ENCODE measurements around the gene NFIC. TPM values are rescaled to one million over a fixed set of nuclear protein-coding genes. Genes with fewer than 3 reads are reported as not detected.

NFIC gene
- total RNA-seq, 1 donor from 2014 or later, result 38.3 TPM

DNA sequence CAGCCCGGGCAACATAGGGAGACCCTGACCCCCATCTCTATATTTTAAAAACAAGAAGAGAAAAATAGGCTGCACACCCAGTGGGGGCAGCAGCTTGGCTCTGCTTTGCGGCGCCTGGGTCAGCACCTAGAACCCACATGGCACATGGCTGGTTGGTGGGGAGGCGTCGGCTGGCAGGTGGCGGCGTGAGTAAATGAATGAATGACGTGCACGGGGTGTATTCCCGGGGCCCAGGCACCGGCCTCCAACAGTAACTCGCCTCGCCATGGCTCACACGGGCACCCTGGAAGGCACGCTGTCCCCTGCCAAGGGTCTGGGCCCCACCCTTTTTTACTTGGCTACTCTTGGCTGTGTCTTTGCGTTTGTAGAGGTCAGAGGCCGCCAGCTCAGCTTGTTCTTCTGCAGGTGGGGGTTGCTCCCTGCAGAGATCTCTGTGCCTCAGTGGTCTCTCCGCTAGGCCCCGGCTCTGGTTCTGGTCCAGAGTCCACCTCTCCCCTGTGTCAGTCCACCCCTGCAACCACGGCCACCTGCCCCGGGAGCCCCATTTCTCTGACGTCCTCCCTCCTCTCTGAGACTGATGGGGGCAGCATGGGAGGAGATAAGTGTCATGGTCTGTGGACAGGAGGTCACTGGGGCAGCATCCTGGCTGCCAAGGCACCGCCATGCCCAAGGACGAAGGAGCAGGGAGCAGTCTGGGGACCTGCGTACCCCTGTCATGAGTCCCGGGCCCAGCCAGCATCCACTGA is 145.3 kb downstream of the NFIC start:
- Histone ChIP-seq H3K4me1 (ENCODE audit: insufficient read depth, low read length) (peaks cover 42% of the 10 kb centered on the region), H3K27ac (ENCODE audit: low read depth, low read length) (no peak overlapping the region), H3K79me2 (ENCODE audit: insufficient read depth, low read length) (peaks cover 99% of the 10 kb centered on the region), H4K20me1 (ENCODE audit: insufficient read depth, low read length) (peaks cover 94% of the 10 kb centered on the region), H3K9ac (ENCODE audit: low read length) (no peak overlapping the region), H3K4me3 (ENCODE audit: insufficient read depth, low read depth, low read length) (no peak overlapping the region), H2AFZ (ENCODE audit: low read depth, low read length) (no peak overlapping the region), H3K27me3 (ENCODE audit: insufficient read depth, low read length) (no peaks in the 10 kb centered on the region), H3K36me3 (ENCODE audit: insufficient read depth, low read length) (no peaks in the 10 kb centered on the region), H3K9me3 (ENCODE audit: insufficient read depth, low read depth, low read length) (no peaks in the 10 kb centered on the region), H3K4me2 (ENCODE audit: low read length) (no peak overlapping the region)
- H3K4me1 Mint-ChIP-seq (ENCODE audit: low read depth, unreplicated experiment), result peaks cover 34% of the 10 kb centered on the region
- H3K27ac Mint-ChIP-seq (ENCODE audit: unreplicated experiment), result no peak overlapping the region
- TF ChIP-seq, protein P1, sequence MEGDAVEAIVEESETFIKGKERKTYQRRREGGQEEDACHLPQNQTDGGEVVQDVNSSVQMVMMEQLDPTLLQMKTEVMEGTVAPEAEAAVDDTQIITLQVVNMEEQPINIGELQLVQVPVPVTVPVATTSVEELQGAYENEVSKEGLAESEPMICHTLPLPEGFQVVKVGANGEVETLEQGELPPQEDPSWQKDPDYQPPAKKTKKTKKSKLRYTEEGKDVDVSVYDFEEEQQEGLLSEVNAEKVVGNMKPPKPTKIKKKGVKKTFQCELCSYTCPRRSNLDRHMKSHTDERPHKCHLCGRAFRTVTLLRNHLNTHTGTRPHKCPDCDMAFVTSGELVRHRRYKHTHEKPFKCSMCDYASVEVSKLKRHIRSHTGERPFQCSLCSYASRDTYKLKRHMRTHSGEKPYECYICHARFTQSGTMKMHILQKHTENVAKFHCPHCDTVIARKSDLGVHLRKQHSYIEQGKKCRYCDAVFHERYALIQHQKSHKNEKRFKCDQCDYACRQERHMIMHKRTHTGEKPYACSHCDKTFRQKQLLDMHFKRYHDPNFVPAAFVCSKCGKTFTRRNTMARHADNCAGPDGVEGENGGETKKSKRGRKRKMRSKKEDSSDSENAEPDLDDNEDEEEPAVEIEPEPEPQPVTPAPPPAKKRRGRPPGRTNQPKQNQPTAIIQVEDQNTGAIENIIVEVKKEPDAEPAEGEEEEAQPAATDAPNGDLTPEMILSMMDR (IDR thresholded peaks at IDR 0.05; ENCODE audit: insufficient read depth, low read depth, low read length), result no peak
- no peak for DNase-seq (ENCODE audit: low read depth)
- no peaks in the 10 kb centered on the region for H3K9me3 Mint-ChIP-seq (ENCODE audit: unreplicated experiment)
- H3K36me3 Mint-ChIP-seq (ENCODE audit: low read depth, unreplicated experiment), result peaks cover 7% of the 10 kb centered on the region
- H3K27me3 Mint-ChIP-seq (ENCODE audit: low read depth, unreplicated experiment), result no peaks in the 10 kb centered on the region
- no peak overlapping the region for H3K4me3 Mint-ChIP-seq (ENCODE audit: unreplicated experiment)
- no peak for FAIRE-seq

DNA sequence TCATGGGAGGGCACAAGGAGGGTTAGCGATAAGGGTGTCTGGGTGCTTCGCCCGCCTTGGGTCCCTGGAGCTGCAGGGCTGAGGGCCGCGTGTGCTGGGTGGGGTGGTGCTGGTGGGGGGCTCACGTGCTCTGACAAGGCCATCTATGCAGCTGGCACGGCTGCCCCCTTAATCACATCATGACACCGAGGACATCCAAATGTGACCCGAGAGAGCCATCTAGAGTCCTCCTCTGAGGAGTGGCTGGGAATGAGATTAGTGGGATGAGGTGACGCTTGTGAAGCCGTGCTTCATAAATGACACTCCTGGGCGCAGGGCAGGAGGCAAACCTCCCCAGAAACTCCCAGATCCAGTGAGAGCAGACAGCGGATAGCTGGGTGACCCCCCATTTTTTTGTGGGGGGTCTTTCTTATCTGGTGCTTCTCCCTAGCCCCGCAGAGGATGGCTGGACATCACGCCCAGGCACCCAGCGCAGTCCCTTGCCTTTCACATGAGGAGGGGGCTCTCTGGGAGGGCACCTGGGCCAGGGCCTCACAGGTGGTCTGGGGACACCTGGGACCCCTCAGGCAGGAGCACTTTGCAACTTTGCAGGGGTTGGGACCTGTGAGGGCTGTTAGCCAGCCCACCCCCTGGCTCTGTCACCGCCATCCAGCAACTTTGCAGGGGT is 146.3 kb downstream of the NFIC start:
- H3K27ac Mint-ChIP-seq (ENCODE audit: unreplicated experiment), result no peak overlapping the region
- Histone ChIP-seq H3K4me3 (ENCODE audit: insufficient read depth, low read depth, low read length) (no peak overlapping the region), H3K27me3 (ENCODE audit: insufficient read depth, low read length) (no peaks in the 10 kb centered on the region), H3K27ac (ENCODE audit: low read depth, low read length) (no peak overlapping the region), H3K4me1 (ENCODE audit: insufficient read depth, low read length) (peaks cover 39% of the 10 kb centered on the region), H3K9me3 (ENCODE audit: insufficient read depth, low read depth, low read length) (no peaks in the 10 kb centered on the region), H3K79me2 (ENCODE audit: insufficient read depth, low read length) (peaks cover 99% of the 10 kb centered on the region), H3K4me2 (ENCODE audit: low read length) (no peak overlapping the region), H3K9ac (ENCODE audit: low read length) (no peak overlapping the region), H3K36me3 (ENCODE audit: insufficient read depth, low read length) (no peaks in the 10 kb centered on the region), H2AFZ (ENCODE audit: low read depth, low read length) (no peak overlapping the region), H4K20me1 (ENCODE audit: insufficient read depth, low read length) (peaks cover 98% of the 10 kb centered on the region)
- FAIRE-seq (no peak), DNase-seq (ENCODE audit: low read depth) (no peak)
- peaks cover 7% of the 10 kb centered on the region for H3K36me3 Mint-ChIP-seq (ENCODE audit: low read depth, unreplicated experiment)
- no peaks in the 10 kb centered on the region for H3K27me3 Mint-ChIP-seq (ENCODE audit: low read depth, unreplicated experiment)
- no peaks in the 10 kb centered on the region for H3K9me3 Mint-ChIP-seq (ENCODE audit: unreplicated experiment)
- peaks cover 34% of the 10 kb centered on the region for H3K4me1 Mint-ChIP-seq (ENCODE audit: low read depth, unreplicated experiment)
- TF ChIP-seq, protein P1 (IDR thresholded peaks at IDR 0.05; ENCODE audit: insufficient read depth, low read depth, low read length), result no peak
- TF ChIP-seq EZH2 (IDR thresholded peaks at IDR 0.05; ENCODE audit: insufficient read depth, low read length), result no peak
- H3K4me3 Mint-ChIP-seq (ENCODE audit: unreplicated experiment), result no peak overlapping the region

All from astrocyte (in vitro differentiated cells and primary cell).